Measurements from ENCODE around the gene GRSF1.

Gene GRSF1

GRCh38 chr4:70839589-70840093 lies at the start of gene GRSF1:
Gene GRSF1, minus strand, starts transcription at chr4:70839890. Its CDS starts 63 bp downstream, at chr4:70839827.
- Histone ChIP-seq H3K4me3 (ENCODE audit: low read length) (peak within 1 kb of the TSS; percentile 71), H3K36me3 (ENCODE audit: insufficient read depth, low read length) (peaks cover 17% of the 10 kb centered on the region), H3K27me3 (ENCODE audit: insufficient read depth, low read length) (no peaks in the 10 kb centered on the region), H3K4me1 (ENCODE audit: insufficient read depth, low read length) (peaks cover 7% of the 10 kb centered on the region), H3K9me3 (ENCODE audit: low read length) (peaks cover 2% of the 10 kb centered on the region), H2AFZ (ENCODE audit: low read depth, low read length) (no peak within 1 kb of the TSS)

- H3K4me3 ChIP-seq (ENCODE audit: low read length) = no peak overlapping the region
Observed at GRCh38 chr4:70885174-70885573, 45.5 kb upstream of the GRSF1 start.

GRCh38 chr4:70880739-70881138 lies 41.0 kb upstream of the GRSF1 start:
- Histone ChIP-seq H3K27me3 (ENCODE audit: insufficient read depth, low read length) (no peaks in the 10 kb centered on the region), H3K36me3 (ENCODE audit: insufficient read depth, low read length) (no peaks in the 10 kb centered on the region), H3K9me3 (ENCODE audit: low read length) (no peaks in the 10 kb centered on the region), H3K4me1 (ENCODE audit: insufficient read depth, low read length) (no peaks in the 10 kb centered on the region), H2AFZ (ENCODE audit: low read depth, low read length) (no peak overlapping the region), H3K4me3 (ENCODE audit: low read length) (no peak overlapping the region)

More at GRCh38 chr4:70885174-70885573, 45.5 kb upstream of the GRSF1 start:
- no peaks in the 10 kb centered on the region for H3K9me3 ChIP-seq (ENCODE audit: low read length)
- H3K27me3 ChIP-seq (ENCODE audit: insufficient read depth, low read length) = no peaks in the 10 kb centered on the region
- no peak overlapping the region for H2AFZ ChIP-seq (ENCODE audit: low read depth, low read length)
- no peaks in the 10 kb centered on the region for H3K36me3 ChIP-seq (ENCODE audit: insufficient read depth, low read length)
- H3K4me1 ChIP-seq (ENCODE audit: insufficient read depth, low read length) = no peaks in the 10 kb centered on the region

- H3K4me1 ChIP-seq (ENCODE audit: insufficient read depth, low read length) = no peaks in the 10 kb centered on the region
- no peak overlapping the region for H3K4me3 ChIP-seq (ENCODE audit: low read length)
- H3K27me3 ChIP-seq (ENCODE audit: insufficient read depth, low read length) = no peaks in the 10 kb centered on the region
- H3K9me3 ChIP-seq (ENCODE audit: low read length) = no peaks in the 10 kb centered on the region
- no peak overlapping the region for H2AFZ ChIP-seq (ENCODE audit: low read depth, low read length)
- no peaks in the 10 kb centered on the region for H3K36me3 ChIP-seq (ENCODE audit: insufficient read depth, low read length)
Observed at GRCh38 chr4:70877556-70877955, 37.9 kb upstream of the GRSF1 start.

GRCh38 chr4:70874268-70875156 lies 34.8 kb upstream of the GRSF1 start:
- Histone ChIP-seq H3K9me3 (ENCODE audit: low read length) (no peaks in the 10 kb centered on the region), H3K36me3 (ENCODE audit: insufficient read depth, low read length) (no peaks in the 10 kb centered on the region), H3K27me3 (ENCODE audit: insufficient read depth, low read length) (no peaks in the 10 kb centered on the region)

GRCh38 chr4:70873216-70873615 lies 33.5 kb upstream of the GRSF1 start:
- H3K4me3 ChIP-seq (ENCODE audit: low read length) = no peak overlapping the region
- no peaks in the 10 kb centered on the region for H3K9me3 ChIP-seq (ENCODE audit: low read length)

More at GRCh38 chr4:70874268-70875156, 34.8 kb upstream of the GRSF1 start:
- no peak overlapping the region for H2AFZ ChIP-seq (ENCODE audit: low read depth, low read length)
- no peaks in the 10 kb centered on the region for H3K4me1 ChIP-seq (ENCODE audit: insufficient read depth, low read length)
- no peak overlapping the region for H3K4me3 ChIP-seq (ENCODE audit: low read length)

GRCh38 chr4:70868778-70869177 lies 29.1 kb upstream of the GRSF1 start:
- Histone ChIP-seq H3K4me3 (ENCODE audit: low read length) (no peak overlapping the region), H3K9me3 (ENCODE audit: low read length) (no peaks in the 10 kb centered on the region), H3K27me3 (ENCODE audit: insufficient read depth, low read length) (no peaks in the 10 kb centered on the region), H3K4me1 (ENCODE audit: insufficient read depth, low read length) (no peaks in the 10 kb centered on the region), H2AFZ (ENCODE audit: low read depth, low read length) (no peak overlapping the region), H3K36me3 (ENCODE audit: insufficient read depth, low read length) (no peaks in the 10 kb centered on the region)

More at GRCh38 chr4:70873216-70873615, 33.5 kb upstream of the GRSF1 start:
- H3K27me3 ChIP-seq (ENCODE audit: insufficient read depth, low read length) = no peaks in the 10 kb centered on the region
- no peak overlapping the region for H2AFZ ChIP-seq (ENCODE audit: low read depth, low read length)
- H3K4me1 ChIP-seq (ENCODE audit: insufficient read depth, low read length) = no peaks in the 10 kb centered on the region
- H3K36me3 ChIP-seq (ENCODE audit: insufficient read depth, low read length) = no peaks in the 10 kb centered on the region

GRCh38 chr4:70863099-70863790 lies 23.6 kb upstream of the GRSF1 start:
- H3K36me3 ChIP-seq (ENCODE audit: insufficient read depth, low read length) = no peaks in the 10 kb centered on the region
- H3K9me3 ChIP-seq (ENCODE audit: low read length) = no peaks in the 10 kb centered on the region
- no peak overlapping the region for H2AFZ ChIP-seq (ENCODE audit: low read depth, low read length)
- no peaks in the 10 kb centered on the region for H3K27me3 ChIP-seq (ENCODE audit: insufficient read depth, low read length)
- no peaks in the 10 kb centered on the region for H3K4me1 ChIP-seq (ENCODE audit: insufficient read depth, low read length)
- no peak overlapping the region for H3K4me3 ChIP-seq (ENCODE audit: low read length)

- Histone ChIP-seq H3K27me3 (ENCODE audit: insufficient read depth, low read length) (no peaks in the 10 kb centered on the region), H2AFZ (ENCODE audit: low read depth, low read length) (no peak overlapping the region)
Observed at GRCh38 chr4:70859066-70859465, 19.4 kb upstream of the GRSF1 start.

GRCh38 chr4:70858454-70858853 lies 18.8 kb upstream of the GRSF1 start:
- Histone ChIP-seq H3K27me3 (ENCODE audit: insufficient read depth, low read length) (no peaks in the 10 kb centered on the region), H2AFZ (ENCODE audit: low read depth, low read length) (no peak overlapping the region), H3K4me3 (ENCODE audit: low read length) (no peak overlapping the region), H3K4me1 (ENCODE audit: insufficient read depth, low read length) (no peaks in the 10 kb centered on the region), H3K9me3 (ENCODE audit: low read length) (no peaks in the 10 kb centered on the region), H3K36me3 (ENCODE audit: insufficient read depth, low read length) (no peaks in the 10 kb centered on the region)

More at GRCh38 chr4:70859066-70859465, 19.4 kb upstream of the GRSF1 start:
- Histone ChIP-seq H3K4me1 (ENCODE audit: insufficient read depth, low read length) (no peaks in the 10 kb centered on the region), H3K9me3 (ENCODE audit: low read length) (no peaks in the 10 kb centered on the region), H3K4me3 (ENCODE audit: low read length) (no peak overlapping the region), H3K36me3 (ENCODE audit: insufficient read depth, low read length) (no peaks in the 10 kb centered on the region)

- Histone ChIP-seq H3K9me3 (ENCODE audit: low read length) (no peaks in the 10 kb centered on the region), H3K36me3 (ENCODE audit: insufficient read depth, low read length) (no peaks in the 10 kb centered on the region), H2AFZ (ENCODE audit: low read depth, low read length) (no peak overlapping the region), H3K27me3 (ENCODE audit: insufficient read depth, low read length) (no peaks in the 10 kb centered on the region), H3K4me1 (ENCODE audit: insufficient read depth, low read length) (no peaks in the 10 kb centered on the region), H3K4me3 (ENCODE audit: low read length) (no peak overlapping the region)
Observed at GRCh38 chr4:70855464-70855863, 15.8 kb upstream of the GRSF1 start.

- Histone ChIP-seq H3K4me3 (ENCODE audit: low read length) (no peak overlapping the region), H2AFZ (ENCODE audit: low read depth, low read length) (no peak overlapping the region), H3K9me3 (ENCODE audit: low read length) (no peaks in the 10 kb centered on the region), H3K36me3 (ENCODE audit: insufficient read depth, low read length) (no peaks in the 10 kb centered on the region), H3K27me3 (ENCODE audit: insufficient read depth, low read length) (no peaks in the 10 kb centered on the region), H3K4me1 (ENCODE audit: insufficient read depth, low read length) (no peaks in the 10 kb centered on the region)
Observed at GRCh38 chr4:70849291-70849690, 9.6 kb upstream of the GRSF1 start.

GRCh38 chr4:70844180-70844579 lies 4.5 kb upstream of the GRSF1 start:
- H3K4me3 ChIP-seq (ENCODE audit: low read length) = no peak overlapping the region
- no peak overlapping the region for H2AFZ ChIP-seq (ENCODE audit: low read depth, low read length)
- no peaks in the 10 kb centered on the region for H3K4me1 ChIP-seq (ENCODE audit: insufficient read depth, low read length)
- H3K27me3 ChIP-seq (ENCODE audit: insufficient read depth, low read length) = no peaks in the 10 kb centered on the region
- no peaks in the 10 kb centered on the region for H3K9me3 ChIP-seq (ENCODE audit: low read length)
- no peaks in the 10 kb centered on the region for H3K36me3 ChIP-seq (ENCODE audit: insufficient read depth, low read length)

All from neuron (in vitro differentiated cells).